Endothelial cell of umbilical vein (primary cell): ENCODE data around the gene ZP2. TPM values are rescaled to one million over a fixed set of nuclear protein-coding genes. Genes with fewer than 3 reads are reported as not detected.

ENCODE experiments used
- BruUV-seq: library from RNA; stranded (reverse); fragments of 400-500 nt; replicated peaks from 2 replicates; lab custom pipeline; 2021; lab: Mats Ljungman, UMichigan
- CTCF ChIA-PET: fragments of 300-600, 350-600 bp; sonication (Branson Sonifier 250); formaldehyde crosslinking; loops from one replicate; lab custom pipeline; 2021; ENCODE audit warnings: antibody characterized with exemption, inconsistent platforms; lab: Charles Lee
- POLR2A ChIA-PET: fragments of 300-600, 350-600 bp; sonication (Branson Sonifier 250); formaldehyde crosslinking; loops from one replicate; lab custom pipeline; 2021; ENCODE audit warnings: antibody characterized with exemption, inconsistent platforms; lab: Charles Lee
- DNase-seq: peaks from one replicate; pipeline ENCODE4 v3.0.0-alpha.2; 2011; ENCODE audit warnings: low read depth, low spot score
- FAIRE-seq: peaks from 2 replicates; lab custom pipeline; 2011; peaks lifted over from hg19 to GRCh38; lab: Jason Lieb, UNC
- H2AFZ ChIP-seq: 2 replicates; pipeline ENCODE4 v1.6.0; 2012; ENCODE audit warnings: low read depth, low read length, control low read depth, inconsistent platforms
- H3K27ac ChIP-seq: 2 replicates; pipeline ENCODE4 v1.5.1; 2011; ENCODE audit warnings: low read depth, mild to moderate bottlenecking, control low read depth, low read length, moderate library complexity; ENCODE audit not compliant: insufficient read depth
- H3K27me3 ChIP-seq, 2 experiments: 2 replicates each; pipeline versions ENCODE4 v1.6.0 to v1.6.1; 2011; ENCODE audit warnings: low read length in 2 of 2, mixed read lengths in 1 of 2; ENCODE audit not compliant: control insufficient read depth in 2 of 2, insufficient read depth in 2 of 2
- H3K36me3 ChIP-seq, 2 experiments: 2 replicates in 1 of 2; 3 replicates in 1 of 2; pipeline ENCODE4 v1.5.1; 2011; ENCODE audit warnings: low read length in 2 of 2, mild to moderate bottlenecking in 1 of 2, moderate library complexity in 1 of 2; ENCODE audit not compliant: control insufficient read depth in 2 of 2, insufficient read depth in 2 of 2; ENCODE audit errors: extremely low read depth in 1 of 2
- H3K4me1 ChIP-seq: 3 replicates; pipeline ENCODE4 v1.5.1; 2011; ENCODE audit warnings: mild to moderate bottlenecking, low read length; ENCODE audit not compliant: control insufficient read depth, insufficient read depth; ENCODE audit errors: extremely low read depth
- H3K4me2 ChIP-seq: 2 replicates; pipeline ENCODE4 v1.6.1; 2011; ENCODE audit warnings: low read length, control low read depth, mixed read lengths; ENCODE audit not compliant: insufficient read depth
- H3K4me3 ChIP-seq, 3 experiments: fragments of 200-600 bp in 1 of 3; sonication (generic), shearing (Covaris generic) in 1 of 3; replicated peaks in 1 of 3; 2 replicates each; pipeline ENCODE4 v1.5.1; 2011 to 2016; ENCODE audit warnings: control low read depth in 3 of 3, low read length in 3 of 3, mild to moderate bottlenecking in 2 of 3, inconsistent platforms in 1 of 3, low read depth in 1 of 3, moderate library complexity in 1 of 3; ENCODE audit not compliant: insufficient read depth in 1 of 3
- H3K79me2 ChIP-seq: 2 replicates; pipeline ENCODE4 v1.6.0; 2012; ENCODE audit warnings: low read length, inconsistent platforms; ENCODE audit not compliant: control insufficient read depth, insufficient read depth
- H3K9ac ChIP-seq: replicated peaks from 2 replicates; pipeline ENCODE3; 2011; ENCODE audit warnings: low read length, control low read depth; ENCODE audit not compliant: insufficient read depth; ENCODE audit errors: extremely low read depth
- H3K9me1 ChIP-seq: replicated peaks from 3 replicates; pipeline ENCODE4 v1.6.0; 2011; ENCODE audit warnings: mild to moderate bottlenecking, low read length; ENCODE audit not compliant: control insufficient read depth, insufficient read depth; ENCODE audit errors: extremely low read depth
- H3K9me3 ChIP-seq: replicated peaks from 2 replicates; pipeline ENCODE4 v1.5.1; 2012; ENCODE audit warnings: low read length, inconsistent platforms; ENCODE audit not compliant: control insufficient read depth, insufficient read depth
- H4K20me1 ChIP-seq: replicated peaks from 2 replicates; pipeline ENCODE3; 2011; ENCODE audit warnings: mild to moderate bottlenecking, low read length; ENCODE audit not compliant: control insufficient read depth, insufficient read depth; ENCODE audit errors: extremely low read depth
- CTCF ChIP-seq, 2 donors: IDR thresholded peaks; 1 replicate in 1 of 2; 2 replicates in 1 of 2; pipeline ENCODE4 v1.5.1; 2011; ENCODE audit warnings: low read length in 2 of 2, mild to moderate bottlenecking in 2 of 2, moderate library complexity in 2 of 2, control low read depth in 1 of 2, inconsistent platforms in 1 of 2, low read depth in 1 of 2; ENCODE audit not compliant: insufficient read depth in 1 of 2; ENCODE audit errors: extremely low read depth in 1 of 2
- FOS ChIP-seq: IDR thresholded peaks from 2 replicates; pipeline ENCODE4 v1.6.1; 2011; ENCODE audit warnings: mild to moderate bottlenecking, low read length, moderate library complexity, borderline replicate concordance; ENCODE audit not compliant: insufficient read depth
- GATA2 ChIP-seq: IDR thresholded peaks from 2 replicates; pipeline ENCODE4 v1.7.0; 2011; ENCODE audit warnings: low read depth, mild to moderate bottlenecking, moderate library complexity, mixed read lengths, low read length; ENCODE audit not compliant: insufficient read length, insufficient read depth
- JUN ChIP-seq: IDR thresholded peaks from 2 replicates; pipeline ENCODE4 v1.6.1; 2011; ENCODE audit warnings: borderline replicate concordance, low read depth; ENCODE audit not compliant: insufficient read length, insufficient read depth
- POLR2A ChIP-seq: IDR thresholded peaks from 2 replicates; pipeline ENCODE4 v1.6.1; 2012; ENCODE audit warnings: low read depth, mild to moderate bottlenecking, control low read depth, low read length
- POLR2AphosphoS5 ChIP-seq: IDR thresholded peaks from 2 replicates; pipeline ENCODE4 v1.6.1; 2012; ENCODE audit warnings: low read depth, mild to moderate bottlenecking, control low read depth, low read length, moderate library complexity; ENCODE audit not compliant: insufficient read depth
- dilution Hi-C: fragments of 300-500 bp; cut with MboI; formaldehyde crosslinking; loops from one replicate; pipeline ENCODE4 v1.15.0; 2019; ENCODE audit warnings: low sequenced_read_pairs; ENCODE audit not compliant: extremely low pct_ligation_motif_present
- intact Hi-C: fragments of 100-400 bp; cut with micrococcal nuclease; formaldehyde crosslinking; loops from one replicate; pipeline ENCODE4 v1.10.0; 2022
- polyA plus RNA-seq, 4 experiments: library from polyadenylated mRNA; depleted of rRNA in 3 of 4; stranded (reverse) in 3 of 4; unstranded in 1 of 4; fragments of >200 nt; gene quantifications; 2 replicates each; pipeline versions ENCODE4 v1.2.1 to v1.2.3, GENCODE V29; 2011 to 2012; ENCODE audit warnings: missing spikeins in 1 of 4
- total RNA-seq: library from RNA; stranded (reverse); gene quantifications from 2 replicates; pipeline ENCODE4 v1.2.3, GENCODE V29; 2021
- TF ChIP-seq, protein P1 (sequence below): IDR thresholded peaks from 2 replicates; pipeline ENCODE4 v1.6.1; 2011; ENCODE audit not compliant: insufficient read depth, insufficient read length

The ZP2 gene
- total and polyA plus RNA-seq, 2 donors (not counting 3 experiments of a cell fraction or from before 2014, with no cell fraction given) = not detected

- dilution Hi-C loops (no loop called here), intact Hi-C loops (no loop called here)
- CTCF ChIA-PET = no interaction called here
- BruUV-seq = no TSS peak
- TF ChIP-seq JUN = no peak
- no peak for TF ChIP-seq FOS
- TF ChIP-seq GATA2 = no peak
- no peak for TF ChIP-seq CTCF (IDR thresholded peaks at IDR 0.05; ENCODE audit: extremely low read depth in 1 of 2, insufficient read depth in 1 of 2, low read depth in 1 of 2, low read length in 2 of 2)
- TF ChIP-seq POLR2A = no peak
- no peak for TF ChIP-seq POLR2AphosphoS5
- TF ChIP-seq, protein P1, sequence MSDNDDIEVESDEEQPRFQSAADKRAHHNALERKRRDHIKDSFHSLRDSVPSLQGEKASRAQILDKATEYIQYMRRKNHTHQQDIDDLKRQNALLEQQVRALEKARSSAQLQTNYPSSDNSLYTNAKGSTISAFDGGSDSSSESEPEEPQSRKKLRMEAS = no peak
- H2AFZ ChIP-seq = no peak overlapping the region
- H3K27me3 ChIP-seq = peaks cover 5% of the 10 kb centered on the region in 2 experiments
- no peak overlapping the region for H3K4me3 ChIP-seq
- H4K20me1 ChIP-seq = no peaks in the 10 kb centered on the region
- no peaks in the 10 kb centered on the region for H3K79me2 ChIP-seq
- DNase-seq = no peak
- POLR2A ChIA-PET = no interaction called here
- no peaks in the 10 kb centered on the region for H3K9me1 ChIP-seq
- H3K4me2 ChIP-seq = no peak overlapping the region
- no peaks in the 10 kb centered on the region for H3K36me3 ChIP-seq
- H3K4me1 ChIP-seq = no peaks in the 10 kb centered on the region
- H3K9ac ChIP-seq = no peak overlapping the region
- no peaks in the 10 kb centered on the region for H3K9me3 ChIP-seq
- no peak for FAIRE-seq
- no peak overlapping the region for H3K27ac ChIP-seq
These were observed 6.1 kb downstream of the ZP2 start for GRCh38 chr16:21205303-21205702.
